ENCODE results near the gene EFCAB6.

DNA sequence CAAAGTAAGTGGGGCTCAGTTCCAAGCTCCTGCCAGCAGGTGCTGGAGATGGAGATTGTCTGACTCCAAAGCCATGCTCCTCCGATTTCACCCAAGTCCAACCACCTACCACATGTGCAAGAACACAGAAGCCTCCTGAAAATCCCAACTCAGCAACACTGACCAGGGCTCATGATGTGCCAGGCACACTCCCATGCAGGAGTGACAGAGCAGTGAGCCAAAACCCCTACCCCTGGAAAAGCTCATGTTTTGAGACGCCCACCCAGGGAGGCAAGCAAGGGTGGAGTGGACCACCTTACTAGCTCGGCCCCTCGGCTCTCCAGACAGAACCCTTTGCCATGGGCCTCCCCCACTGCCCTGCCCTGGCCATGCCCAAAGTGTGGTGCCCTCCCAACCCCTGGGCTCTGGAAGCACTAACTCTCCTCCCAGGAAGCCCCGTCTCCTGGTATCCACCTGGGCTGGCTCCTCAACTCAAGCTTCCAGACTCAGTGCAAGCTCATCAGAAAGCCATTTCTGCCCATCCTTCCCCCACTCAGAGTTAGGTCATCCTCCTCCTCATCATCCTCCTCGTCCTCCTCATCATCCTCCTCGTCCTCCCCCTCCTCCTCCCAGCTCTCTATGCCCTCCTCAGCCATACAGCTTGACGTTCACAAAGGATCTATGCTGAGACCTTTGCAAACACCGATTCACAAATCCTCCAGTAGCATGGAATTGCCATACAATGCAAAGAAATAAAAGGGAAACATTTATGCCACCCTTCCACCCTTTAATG lies 245.4 kb downstream of the EFCAB6 start:
- TF ChIP-seq POLR2A (IDR thresholded peaks at IDR 0.05) = no peak
- TF ChIP-seq POLR2AphosphoS5 (IDR thresholded peaks at IDR 0.05) = no peak
- TF ChIP-seq, protein P1, sequence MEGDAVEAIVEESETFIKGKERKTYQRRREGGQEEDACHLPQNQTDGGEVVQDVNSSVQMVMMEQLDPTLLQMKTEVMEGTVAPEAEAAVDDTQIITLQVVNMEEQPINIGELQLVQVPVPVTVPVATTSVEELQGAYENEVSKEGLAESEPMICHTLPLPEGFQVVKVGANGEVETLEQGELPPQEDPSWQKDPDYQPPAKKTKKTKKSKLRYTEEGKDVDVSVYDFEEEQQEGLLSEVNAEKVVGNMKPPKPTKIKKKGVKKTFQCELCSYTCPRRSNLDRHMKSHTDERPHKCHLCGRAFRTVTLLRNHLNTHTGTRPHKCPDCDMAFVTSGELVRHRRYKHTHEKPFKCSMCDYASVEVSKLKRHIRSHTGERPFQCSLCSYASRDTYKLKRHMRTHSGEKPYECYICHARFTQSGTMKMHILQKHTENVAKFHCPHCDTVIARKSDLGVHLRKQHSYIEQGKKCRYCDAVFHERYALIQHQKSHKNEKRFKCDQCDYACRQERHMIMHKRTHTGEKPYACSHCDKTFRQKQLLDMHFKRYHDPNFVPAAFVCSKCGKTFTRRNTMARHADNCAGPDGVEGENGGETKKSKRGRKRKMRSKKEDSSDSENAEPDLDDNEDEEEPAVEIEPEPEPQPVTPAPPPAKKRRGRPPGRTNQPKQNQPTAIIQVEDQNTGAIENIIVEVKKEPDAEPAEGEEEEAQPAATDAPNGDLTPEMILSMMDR (IDR thresholded peaks at IDR 0.05 in 8 of 11, conservative IDR thresholded peaks at IDR 0.05 in 3 of 11) = no peak
